Endodermal cell (in vitro differentiated cells): Measurements from ENCODE around the gene HDAC4. TPM values are rescaled to one million over a fixed set of nuclear protein-coding genes. Genes with fewer than 3 reads are reported as not detected.
A peak's percentile ranks its signal among the peaks of the same experiment; 100 is the strongest.

Experiments used
- DNase-seq: peaks from one replicate; pipeline ENCODE4 v3.0.0-alpha.2; 2017
- H3K27ac ChIP-seq: 2 replicates; pipeline ENCODE4 v1.5.1; 2013; ENCODE audit warnings: mild to moderate bottlenecking, low read depth, low read length, moderate library complexity
- H3K27me3 ChIP-seq: 2 replicates; pipeline ENCODE4 v1.6.1; 2013; ENCODE audit warnings: mild to moderate bottlenecking, low read length, moderate library complexity; ENCODE audit not compliant: insufficient read depth, control insufficient read depth, poor library complexity, severe bottlenecking
- H3K36me3 ChIP-seq: 2 replicates; pipeline ENCODE4 v1.7.0; 2013; ENCODE audit warnings: mild to moderate bottlenecking, low read length, moderate library complexity; ENCODE audit not compliant: control insufficient read depth, insufficient read depth
- H3K4me1 ChIP-seq: one replicate; pipeline ENCODE4 v1.7.0; 2013; ENCODE audit warnings: low read length; ENCODE audit not compliant: control insufficient read depth, insufficient read depth
- H3K4me3 ChIP-seq: 2 replicates; pipeline ENCODE4 v1.5.1; 2013; ENCODE audit warnings: mild to moderate bottlenecking, low read length, moderate library complexity
- H3K9ac ChIP-seq: 2 replicates; pipeline ENCODE4 v1.6.1; 2013; ENCODE audit warnings: mild to moderate bottlenecking, low read length, moderate library complexity; ENCODE audit not compliant: poor library complexity, severe bottlenecking; ENCODE audit errors: extremely low read depth
- H3K9me3 ChIP-seq: 2 replicates; pipeline ENCODE4 v1.6.1; 2013; ENCODE audit warnings: mild to moderate bottlenecking, low read length, moderate library complexity; ENCODE audit not compliant: control insufficient read depth
- H3K27ac Mint-ChIP-seq: 2 replicates; pipeline ENCODE4 v1.8.0; 2020; ENCODE audit warnings: mixed read lengths
- H3K27me3 Mint-ChIP-seq: 2 replicates; pipeline ENCODE4 v1.8.0; 2021; ENCODE audit warnings: mild to moderate bottlenecking, mixed read lengths; ENCODE audit not compliant: insufficient read depth
- H3K36me3 Mint-ChIP-seq: 2 replicates; pipeline ENCODE4 v1.8.0; 2020; ENCODE audit warnings: low read depth, mixed read lengths
- H3K4me1 Mint-ChIP-seq: 2 replicates; pipeline ENCODE4 v1.8.0; 2020; ENCODE audit warnings: mixed read lengths
- H3K4me3 Mint-ChIP-seq: 2 replicates; pipeline ENCODE4 v1.8.0; 2020; ENCODE audit warnings: mild to moderate bottlenecking, moderate library complexity, mixed read lengths
- H3K9me3 Mint-ChIP-seq: 2 replicates; pipeline ENCODE4 v1.8.0; 2020; ENCODE audit warnings: mild to moderate bottlenecking, mixed read lengths
- CTCF ChIP-seq: fragments of 200-600 bp; sonication (generic); conservative IDR thresholded peaks from 2 replicates; pipeline ENCODE4 v1.5.0; 2021; ENCODE audit warnings: antibody characterized with exemption, mild to moderate bottlenecking
- WGBS, 2 experiments: methylation state at CpG; one replicate each; pipeline versions ENCODE4 v1.1.5 to v1.1.7; 2013; ENCODE audit warnings: missing lambda C conversion rate in 2 of 2, mixed read lengths in 1 of 2; ENCODE audit not compliant: insufficient coverage in 1 of 2, insufficient read length in 1 of 2; 5-methylcytosine and 5-hydroxymethylcytosine counted together
- total RNA-seq, 2 donors: library from RNA; stranded (reverse); fragmentation: NEBNext Ultra II Directional in 1 of 2; extraction: Animal tissue kit (Norgen Biotek cat#: 25700) in 1 of 2; gene quantifications; 2 replicates in 1 of 2; 3 replicates in 1 of 2; pipeline ENCODE4 v1.2.1, GENCODE V29; 2021

HDAC4 gene
- total RNA-seq, 2 donors from 2014 or later = 45.7 to 51.2 TPM

DNA sequence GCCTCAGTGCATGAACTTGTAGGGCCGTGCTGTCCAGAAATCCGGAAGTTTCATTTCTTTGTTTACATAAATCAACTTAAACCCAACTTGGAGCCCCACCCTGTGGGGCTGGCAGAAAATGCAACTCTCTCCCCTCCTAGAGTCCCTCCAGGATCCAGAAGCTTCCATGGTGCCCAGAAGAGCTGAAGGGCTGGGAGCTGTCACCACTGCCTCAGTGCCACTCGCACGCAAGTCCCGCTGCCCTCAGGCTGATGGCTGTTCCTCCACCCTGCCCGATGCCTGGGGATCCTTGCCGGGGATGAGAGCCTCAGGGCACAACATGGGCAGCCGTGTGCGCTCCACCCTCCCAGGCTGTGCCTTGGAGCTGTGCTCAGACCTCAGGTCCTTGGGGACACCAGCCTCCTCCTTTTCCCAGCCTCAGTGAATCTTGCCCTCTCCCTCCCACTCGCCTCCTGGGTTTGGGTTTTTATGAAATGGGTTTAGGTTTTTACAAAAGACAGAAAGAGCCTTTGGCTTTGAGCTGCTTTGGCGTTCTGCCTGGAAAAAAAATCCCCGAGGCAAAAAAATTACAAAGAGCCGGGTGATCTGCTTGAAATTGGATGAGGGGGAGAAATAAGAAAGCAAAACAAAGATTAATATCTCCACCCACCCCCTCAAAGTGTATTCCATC lies 397.7 kb downstream of the HDAC4 start:
- DNase-seq = peak; percentile 17
- Mint-ChIP-seq H3K9me3 (no peaks in the 10 kb centered on the region), H3K4me1 (no peaks in the 10 kb centered on the region), H3K27ac (no peak overlapping the region), H3K4me3 (no peak overlapping the region), H3K27me3 (peaks cover 8% of the 10 kb centered on the region), H3K36me3 (no peaks in the 10 kb centered on the region)
- H3K9me3 ChIP-seq = no peaks in the 10 kb centered on the region
- no peak for TF ChIP-seq CTCF
- no peak overlapping the region for H3K27ac ChIP-seq
- H3K27me3 ChIP-seq = no peaks in the 10 kb centered on the region
- H3K9ac ChIP-seq = no peak overlapping the region
- H3K4me1 ChIP-seq = no peaks in the 10 kb centered on the region
- H3K36me3 ChIP-seq = no peaks in the 10 kb centered on the region
- H3K4me3 ChIP-seq = no peak overlapping the region
- WGBS, 2 experiments = 93 to 100% methylated on average over 2 to 12 of the region's 13 CpGs

DNA sequence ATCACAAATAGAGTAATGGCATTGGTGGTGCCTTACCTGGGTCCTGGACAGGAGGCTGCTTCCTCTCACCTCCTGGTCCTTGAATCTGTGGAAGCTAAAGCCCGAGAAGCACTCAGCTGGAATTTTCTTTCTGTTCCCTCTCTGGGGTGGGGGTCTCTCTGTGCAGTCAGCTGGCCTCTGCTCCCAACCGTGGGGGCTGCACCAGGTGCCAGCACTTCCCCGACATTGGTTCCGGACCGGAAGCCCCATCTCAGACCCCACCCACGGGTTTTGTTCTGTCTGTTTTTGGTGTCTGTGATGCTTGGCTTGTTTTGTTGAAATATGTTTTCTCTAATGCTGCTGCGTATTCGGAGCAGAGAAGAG lies 398.2 kb downstream of the HDAC4 start:
- no peak overlapping the region for H3K27ac ChIP-seq
- Mint-ChIP-seq H3K27me3 (peaks cover 7% of the 10 kb centered on the region), H3K9me3 (no peaks in the 10 kb centered on the region), H3K4me3 (no peak overlapping the region), H3K4me1 (no peaks in the 10 kb centered on the region), H3K27ac (no peak overlapping the region), H3K36me3 (no peaks in the 10 kb centered on the region)
- peak; percentile 20 for DNase-seq
- H3K9me3 ChIP-seq = no peaks in the 10 kb centered on the region
- no peaks in the 10 kb centered on the region for H3K36me3 ChIP-seq
- H3K27me3 ChIP-seq = no peaks in the 10 kb centered on the region
- no peaks in the 10 kb centered on the region for H3K4me1 ChIP-seq
- WGBS, 2 experiments = 91 to 100% methylated on average over 1 to 8 of the region's 8 CpGs
- H3K4me3 ChIP-seq = no peak overlapping the region
- TF ChIP-seq CTCF = no peak
- H3K9ac ChIP-seq = no peak overlapping the region

GRCh38 chr2:239001794-239002193 lies 399.0 kb downstream of the HDAC4 start:
- H3K9me3 ChIP-seq = no peaks in the 10 kb centered on the region
- H3K4me1 Mint-ChIP-seq = no peaks in the 10 kb centered on the region
- H3K27me3 Mint-ChIP-seq = peaks cover 7% of the 10 kb centered on the region
- no peak for DNase-seq
- H3K36me3 ChIP-seq = no peaks in the 10 kb centered on the region
- H3K4me3 ChIP-seq = no peak overlapping the region
- no peak for TF ChIP-seq CTCF
- no peak overlapping the region for H3K4me3 Mint-ChIP-seq
- H3K27me3 ChIP-seq = no peaks in the 10 kb centered on the region
- no peaks in the 10 kb centered on the region for H3K9me3 Mint-ChIP-seq
- H3K9ac ChIP-seq = no peak overlapping the region
- H3K4me1 ChIP-seq = no peaks in the 10 kb centered on the region
- no peak overlapping the region for H3K27ac ChIP-seq
- no peak overlapping the region for H3K27ac Mint-ChIP-seq
- 90 to 92% methylated on average over 9 to 14 of the region's 14 CpGs for WGBS, 2 experiments
- H3K36me3 Mint-ChIP-seq = no peaks in the 10 kb centered on the region
